Left cardiac atrium (tissue), 4 donors: ENCODE results near the gene SORCS2. TPM values are rescaled to one million over a fixed set of nuclear protein-coding genes. Genes with fewer than 3 reads are reported as not detected.

Source experiments
- ATAC-seq, 2 donors: fragments of 200-7000 bp; cut with Tn5 transposase; one replicate each; pipeline ENCODE4 v1.9.1; 2020; ENCODE audit warnings: mild to moderate bottlenecking in 2 of 2, moderate library complexity in 2 of 2
- DNase-seq: peaks from one replicate; pipeline ENCODE4 v3.0.0-alpha.2; 2020
- intact Hi-C, 2 donors: fragments of 100-400 bp; cut with DNase I; formaldehyde crosslinking; loops; one replicate each; pipeline versions ENCODE4 v1.14.1 to v1.15.1; 2022 to 2023
- total RNA-seq, 2 donors: library from RNA; stranded (reverse); fragmentation: NEBNext Ultra II Directional; extraction: Animal tissue kit (Norgen Biotek cat#: 25700); gene quantifications; one replicate each; pipeline ENCODE4 v1.2.1, GENCODE V29; 2021
- donor health status: DM: no; HTN: yes; CAD: no.
- donor health status: DM: no; HTN: yes; CAD: no; lungs with severe emphysema.
- donor health status: DM: yes; HTN: yes; CAD: no.
- donor health status: Dilated cardiomyopathy.

Gene SORCS2
- total RNA-seq, 2 donors from 2014 or later: 2.4 to 2.6 TPM

- intact Hi-C loops: no loop called here
- DNase-seq (no peak), ATAC-seq (no peak)
These were observed 343.3 kb downstream of the SORCS2 start for GRCh38 chr4:7535619-7536018.

GRCh38 chr4:7536876-7537275, 344.5 kb downstream of the SORCS2 start:
- DNase-seq (no peak), ATAC-seq (no peak)
- intact Hi-C loops: no loop called here

- ATAC-seq (no peak), DNase-seq (no peak)
- intact Hi-C loops: no loop called here
These were observed 345.6 kb downstream of the SORCS2 start for GRCh38 chr4:7537853-7538400.

GRCh38 chr4:7538518-7538917, 346.2 kb downstream of the SORCS2 start:
- DNase-seq (no peak), ATAC-seq (no peak)
- intact Hi-C loops: no loop called here

DNA sequence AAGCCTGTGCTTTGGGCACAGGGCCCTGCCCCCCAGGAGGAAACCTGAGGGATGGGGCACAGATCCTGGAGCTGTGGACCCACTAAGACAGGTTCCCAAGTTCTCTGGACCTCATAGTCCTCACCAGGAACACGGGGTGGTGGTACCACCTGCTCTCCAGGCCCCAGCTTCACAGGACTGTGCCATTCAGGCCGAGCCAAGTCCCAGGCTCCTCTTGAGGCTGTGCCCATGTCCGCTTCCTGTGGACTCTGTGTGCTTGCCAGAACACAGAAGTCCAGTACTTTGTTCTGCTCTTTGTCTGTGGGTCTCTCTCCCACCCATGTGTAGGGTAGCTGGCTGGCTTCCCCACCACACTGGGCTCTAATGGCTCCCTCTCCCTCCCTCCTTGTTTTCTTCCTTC, 346.8 kb downstream of the SORCS2 start:
- DNase-seq: no peak
- no peak for ATAC-seq
- intact Hi-C loops: no loop called here

DNA sequence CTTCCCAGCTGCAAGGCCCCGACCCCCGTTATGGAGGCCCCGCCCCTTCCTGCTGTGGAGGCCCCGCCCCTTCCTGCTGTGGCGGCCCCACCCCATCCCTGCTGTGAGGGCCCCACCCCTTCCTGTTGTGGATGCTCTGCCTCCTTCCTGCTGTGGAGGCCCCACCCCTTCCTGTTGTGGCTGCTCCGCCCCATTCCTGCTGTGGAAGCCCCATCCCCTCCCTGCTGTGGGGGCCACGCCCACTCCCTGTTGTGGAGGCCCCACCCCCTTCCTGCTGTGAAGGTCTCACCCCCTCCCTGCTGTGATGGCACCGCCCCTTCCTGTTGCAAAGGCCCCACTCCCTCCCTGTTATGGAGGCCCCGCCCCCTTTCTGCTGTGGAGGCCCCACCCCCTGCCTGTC, 347.3 kb downstream of the SORCS2 start:
- intact Hi-C loops: no loop called here
- ATAC-seq: peak in 1 of 2 donors; percentile 18
- no peak for DNase-seq

GRCh38 chr4:7540206-7540605, 347.9 kb downstream of the SORCS2 start:
- DNase-seq: no peak
- intact Hi-C loops: no loop called here

GRCh38 chr4:7540654-7541413, 348.5 kb downstream of the SORCS2 start:
- ATAC-seq (no peak), DNase-seq (no peak)

More at GRCh38 chr4:7540206-7540605, 347.9 kb downstream of the SORCS2 start:
- ATAC-seq: no peak

GRCh38 chr4:7541414-7541810, 349.1 kb downstream of the SORCS2 start:
- DNase-seq (no peak), ATAC-seq (no peak)
- intact Hi-C loops: no loop called here

More at GRCh38 chr4:7540654-7541413, 348.5 kb downstream of the SORCS2 start:
- intact Hi-C loops: no loop called here

- intact Hi-C loops: no loop called here
- DNase-seq (no peak), ATAC-seq (no peak)
These were observed 350.4 kb downstream of the SORCS2 start for GRCh38 chr4:7542781-7543180.

- DNase-seq (no peak), ATAC-seq (no peak)
- intact Hi-C loops: no loop called here
These were observed 353.9 kb downstream of the SORCS2 start for GRCh38 chr4:7546152-7546808.

DNA sequence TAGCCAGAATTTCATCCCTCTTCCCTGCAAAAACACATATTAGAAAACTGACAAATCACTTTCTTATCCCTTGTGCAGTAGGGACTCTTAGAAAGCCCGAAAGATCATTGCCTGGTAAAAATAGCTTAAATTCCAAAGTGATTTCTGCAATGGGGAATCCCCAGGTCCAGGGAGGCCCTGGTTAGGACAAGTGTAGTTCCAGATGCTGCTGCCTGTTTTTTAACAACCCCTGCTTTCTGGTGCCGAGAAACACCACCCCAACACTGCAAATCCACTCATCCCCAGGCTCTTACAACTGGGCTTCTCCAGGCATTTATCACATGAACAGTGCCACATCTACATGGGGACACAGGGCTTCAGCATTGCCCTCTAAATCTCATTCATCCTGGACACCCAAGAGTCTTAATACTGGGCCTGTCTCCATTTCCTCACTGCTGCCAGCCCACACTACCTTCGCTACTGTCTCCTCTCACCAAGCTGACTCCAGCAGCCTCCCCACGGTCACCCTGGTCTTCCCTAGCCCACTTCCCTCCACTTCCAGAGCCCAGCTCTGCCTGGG, 354.6 kb downstream of the SORCS2 start:
- DNase-seq (no peak), ATAC-seq (no peak)
- intact Hi-C loops: no loop called here

DNA sequence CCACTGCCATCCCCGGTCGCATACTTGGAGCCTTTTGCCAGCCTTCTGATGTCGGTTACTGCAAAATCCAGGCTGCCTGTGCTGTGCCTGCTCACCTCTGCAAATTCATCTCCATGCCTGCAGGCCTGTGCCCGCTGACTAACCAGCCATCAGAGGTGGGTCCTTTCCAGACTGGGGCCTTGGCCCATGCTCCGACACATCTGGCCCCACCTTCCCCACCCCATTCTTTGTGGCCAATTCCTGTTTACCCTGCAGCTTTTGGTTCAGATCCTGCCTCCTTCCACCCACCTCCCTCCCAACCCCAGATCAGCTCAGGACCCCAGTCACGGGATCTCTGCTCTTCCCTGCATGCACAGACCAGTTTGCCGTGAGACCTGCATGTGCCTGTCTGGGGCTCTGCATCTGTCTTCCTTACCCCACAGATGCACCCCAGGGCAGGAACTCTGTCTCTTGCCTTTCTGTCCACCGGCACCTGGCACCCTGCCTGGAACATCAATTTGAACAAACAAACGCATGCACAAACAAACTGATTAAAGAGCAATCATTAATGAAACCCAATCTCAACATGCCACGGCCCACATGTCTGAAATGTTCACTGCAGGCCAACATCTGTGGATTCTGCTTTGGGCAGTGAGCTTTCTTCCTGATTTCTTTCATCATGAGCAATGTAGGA, 355.2 kb downstream of the SORCS2 start:
- ATAC-seq (no peak), DNase-seq (no peak)
- intact Hi-C loops: no loop called here

DNA sequence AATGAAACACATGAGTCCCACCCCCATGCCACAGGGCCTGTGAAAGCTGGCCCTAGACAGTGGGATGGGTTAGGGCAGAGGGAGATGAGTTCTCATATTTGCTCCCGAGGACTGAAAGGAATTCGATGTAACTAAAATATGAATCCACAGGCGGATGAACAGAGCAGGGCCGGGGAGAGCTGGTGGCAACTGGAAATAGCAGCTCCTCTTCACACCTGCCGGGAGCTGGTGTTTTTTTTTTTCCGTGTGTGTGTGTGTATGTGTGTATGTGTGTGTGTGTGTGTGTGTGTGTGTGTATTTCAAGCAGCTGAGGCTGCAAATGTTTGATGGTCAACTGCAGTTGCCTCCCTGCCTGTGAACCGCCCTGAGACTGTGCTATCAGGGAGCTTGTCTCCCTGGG, 357.5 kb downstream of the SORCS2 start:
- no peak for DNase-seq
- no peak for ATAC-seq
- intact Hi-C loops: no loop called here

DNA sequence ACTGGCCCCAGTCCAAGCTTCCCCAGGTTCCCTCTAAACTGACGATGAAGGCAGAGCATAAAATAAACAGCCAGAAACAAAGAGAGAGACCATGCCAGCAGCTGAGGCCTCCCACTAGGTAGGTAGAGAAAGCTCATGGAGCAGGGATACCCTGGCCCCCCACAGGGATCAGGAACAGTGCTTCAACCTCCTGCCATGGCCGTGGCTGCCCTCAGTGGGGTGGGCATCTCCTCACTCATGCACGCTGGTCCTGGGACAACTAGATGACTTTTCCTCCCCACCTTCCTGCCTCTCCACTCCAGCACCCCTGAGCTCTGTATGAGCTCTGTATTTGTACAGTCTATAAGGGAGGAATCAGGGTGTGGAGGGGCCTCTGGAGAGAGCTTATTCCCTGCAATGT, 360.1 kb downstream of the SORCS2 start:
- DNase-seq (no peak), ATAC-seq (no peak)
- intact Hi-C loops: no loop called here

GRCh38 chr4:7553280-7553679, 360.9 kb downstream of the SORCS2 start:
- intact Hi-C loops: no loop called here
- no peak for ATAC-seq
- no peak for DNase-seq

- ATAC-seq (no peak), DNase-seq (no peak)
- intact Hi-C loops: no loop called here
These were observed 362.6 kb downstream of the SORCS2 start for GRCh38 chr4:7554905-7555304.

- intact Hi-C loops: no loop called here
- ATAC-seq (no peak), DNase-seq (no peak)
These were observed 364.2 kb downstream of the SORCS2 start for GRCh38 chr4:7556558-7556957.

GRCh38 chr4:7557456-7557855, 365.1 kb downstream of the SORCS2 start:
- ATAC-seq (no peak), DNase-seq (no peak)
- intact Hi-C loops: no loop called here

- DNase-seq (no peak), ATAC-seq (no peak)
- intact Hi-C loops: no loop called here
These were observed 366.1 kb downstream of the SORCS2 start for GRCh38 chr4:7558436-7558835.
